ENCODE results near the gene KDM4C. TPM values are rescaled to one million over a fixed set of nuclear protein-coding genes. Genes with fewer than 3 reads are reported as not detected.

Gene KDM4C
- total RNA-seq, 2 donors from 2014 or later = 12.8 to 31.5 TPM

DNA sequence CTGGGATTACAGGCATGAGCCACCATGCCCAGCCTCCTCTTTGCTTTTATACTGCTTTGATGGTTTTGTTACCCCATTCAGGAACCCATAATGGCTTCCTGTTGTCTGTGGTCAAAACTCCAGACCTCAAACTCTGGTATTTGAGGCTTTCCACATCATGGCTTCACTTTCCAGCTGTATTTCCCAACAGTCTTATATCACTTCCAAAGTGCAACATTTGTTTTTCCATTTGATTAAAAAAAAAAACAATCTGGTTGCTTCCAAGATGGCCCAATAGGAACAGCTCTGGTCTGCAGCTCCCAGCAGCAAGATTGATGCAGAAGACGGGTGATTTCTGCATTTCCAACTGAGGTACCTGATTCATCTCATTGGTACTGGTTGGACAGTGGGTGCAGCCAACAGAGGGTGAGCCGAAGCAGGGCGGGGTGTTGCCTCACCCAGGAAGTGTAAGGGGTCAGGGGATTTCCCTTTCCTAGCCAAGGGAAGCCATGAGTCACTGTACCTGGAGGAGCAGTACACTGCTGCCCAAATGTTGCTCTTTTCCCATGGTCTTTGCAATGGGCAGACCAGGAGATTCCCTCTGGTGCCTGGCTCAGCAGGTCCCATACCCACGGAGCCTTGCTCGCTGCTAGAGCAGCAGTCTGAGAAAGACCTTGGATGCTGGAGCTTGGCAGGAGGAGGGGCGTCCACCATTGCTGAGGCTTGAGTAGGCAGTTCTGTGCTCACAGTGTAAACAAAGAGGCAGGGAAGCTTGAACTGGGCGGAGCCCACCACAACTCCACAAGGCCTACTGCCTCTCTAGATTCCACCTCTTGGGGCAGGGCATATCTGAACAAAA lies 458.4 kb downstream of the KDM4C start:
- H3K4me1 ChIP-seq (ENCODE audit: control insufficient read depth, insufficient read depth, low read length) = no peaks in the 10 kb centered on the region
- H3K36me3 Mint-ChIP-seq (ENCODE audit: low read depth) = peaks cover 5% of the 10 kb centered on the region
- H3K27me3 Mint-ChIP-seq (ENCODE audit: insufficient read depth) = peaks cover 45% of the 10 kb centered on the region
- H3K4me1 Mint-ChIP-seq = peaks cover 16% of the 10 kb centered on the region
- no peaks in the 10 kb centered on the region for H3K9me3 ChIP-seq (ENCODE audit: control insufficient read depth, low read length)
- peaks cover 13% of the 10 kb centered on the region for H3K9me3 Mint-ChIP-seq
- TF ChIP-seq CTCF (conservative IDR thresholded peaks at IDR 0.05) = no peak
- H3K4me3 Mint-ChIP-seq = no peak overlapping the region
- H3K9ac ChIP-seq (ENCODE audit: extremely low read depth, low read length, poor library complexity, severe bottlenecking) = no peak overlapping the region
- WGBS, 2 experiments (ENCODE audit: insufficient coverage in 1 of 2, insufficient read length in 1 of 2) = 87 to 95% methylated on average over 6 to 7 of the region's 7 CpGs
- DNase-seq = peak; percentile 52
- peaks cover 17% of the 10 kb centered on the region for H3K27me3 ChIP-seq (ENCODE audit: control insufficient read depth, insufficient read depth, low read length, poor library complexity, severe bottlenecking)
- no peak overlapping the region for H3K4me3 ChIP-seq (ENCODE audit: low read length)
- no peaks in the 10 kb centered on the region for H3K36me3 ChIP-seq (ENCODE audit: control insufficient read depth, insufficient read depth, low read length)
- H3K27ac Mint-ChIP-seq = no peak overlapping the region
- H3K27ac ChIP-seq (ENCODE audit: low read depth, low read length) = no peak overlapping the region

DNA sequence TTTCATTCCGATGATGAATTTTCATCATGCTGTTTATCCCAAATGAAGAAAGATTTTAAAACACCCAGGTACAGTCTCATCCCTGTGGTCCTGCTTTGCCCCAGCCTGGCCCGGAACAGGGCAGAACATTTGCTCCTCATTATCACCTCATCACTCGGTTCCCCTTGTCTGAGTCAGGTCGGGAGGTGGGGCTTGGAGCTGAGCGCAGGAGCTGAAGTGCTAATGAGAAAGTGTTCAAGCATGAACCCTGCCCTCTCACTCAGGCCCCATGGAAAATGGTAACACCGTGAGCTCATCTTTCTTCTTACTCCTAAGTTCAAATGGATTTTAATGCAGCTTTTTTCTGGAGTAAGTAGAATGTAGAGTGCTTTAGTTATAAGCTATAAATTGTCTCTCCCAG lies 466.2 kb downstream of the KDM4C start:
- peak; percentile 95 for DNase-seq
- H3K27me3 Mint-ChIP-seq (ENCODE audit: insufficient read depth) = peaks cover 21% of the 10 kb centered on the region
- no peaks in the 10 kb centered on the region for H3K4me1 ChIP-seq (ENCODE audit: control insufficient read depth, insufficient read depth, low read length)
- peaks cover 15% of the 10 kb centered on the region for H3K4me1 Mint-ChIP-seq
- peaks cover 23% of the 10 kb centered on the region for H3K27me3 ChIP-seq (ENCODE audit: control insufficient read depth, insufficient read depth, low read length, poor library complexity, severe bottlenecking)
- no peaks in the 10 kb centered on the region for H3K36me3 ChIP-seq (ENCODE audit: control insufficient read depth, insufficient read depth, low read length)
- 27 to 60% methylated on average over 3 to 6 of the region's 6 CpGs for WGBS, 2 experiments (ENCODE audit: insufficient coverage in 1 of 2, insufficient read length in 1 of 2)
- H3K27ac ChIP-seq (ENCODE audit: low read depth, low read length) = no peak overlapping the region
- no peak overlapping the region for H3K4me3 Mint-ChIP-seq
- no peak overlapping the region for H3K9ac ChIP-seq (ENCODE audit: extremely low read depth, low read length, poor library complexity, severe bottlenecking)
- H3K9me3 Mint-ChIP-seq = peaks cover 19% of the 10 kb centered on the region
- no peaks in the 10 kb centered on the region for H3K9me3 ChIP-seq (ENCODE audit: control insufficient read depth, low read length)
- H3K4me3 ChIP-seq (ENCODE audit: low read length) = no peak overlapping the region
- peaks cover 6% of the 10 kb centered on the region for H3K36me3 Mint-ChIP-seq (ENCODE audit: low read depth)
- no peak overlapping the region for H3K27ac Mint-ChIP-seq
- TF ChIP-seq CTCF (conservative IDR thresholded peaks at IDR 0.05) = no peak

Other genes with a start within 250 kb of the KDM4C start
- 10 to 100 TPM in 1 of 2 donors, 1 to 10 TPM in 1; 8.9 to 38.8 TPM for gene GLDC, start 112.2 kb upstream of the KDM4C start, total RNA-seq

All from endodermal cell (in vitro differentiated cells).